ENCODE results near the gene KCNT1. TPM values are rescaled to one million over a fixed set of nuclear protein-coding genes. Genes with fewer than 3 reads are reported as not detected.

The KCNT1 gene
- total RNA-seq, 4 donors from 2014 or later = 0.21 TPM; not detected in 3

DNA sequence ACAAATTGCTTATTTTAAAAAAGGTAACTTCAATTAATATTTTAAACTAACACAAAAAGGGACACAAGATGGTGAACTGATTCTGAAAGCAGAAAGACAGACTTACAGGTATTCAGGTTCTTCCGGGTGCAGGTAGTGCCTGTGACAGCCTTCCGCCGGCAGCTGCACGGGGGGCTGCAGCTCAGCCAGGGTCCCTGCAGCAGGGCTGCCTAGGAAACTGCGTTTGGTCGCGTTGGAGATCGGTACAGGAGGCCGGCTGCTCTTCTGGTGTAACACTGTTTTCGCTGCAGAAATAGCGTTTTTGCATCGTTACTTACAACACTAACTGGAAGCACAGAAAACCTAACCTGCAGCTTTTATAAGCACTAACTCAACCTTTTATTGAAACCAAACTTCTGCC, 125.3 kb downstream of the KCNT1 start:
- peaks cover 16 to 19% of the 10 kb centered on the region in 2 donors for H3K36me3 ChIP-seq
- 92 to 98% methylated on average over 12 of the region's 12 CpGs for WGBS, 2 donors
- TF ChIP-seq, protein P1, sequence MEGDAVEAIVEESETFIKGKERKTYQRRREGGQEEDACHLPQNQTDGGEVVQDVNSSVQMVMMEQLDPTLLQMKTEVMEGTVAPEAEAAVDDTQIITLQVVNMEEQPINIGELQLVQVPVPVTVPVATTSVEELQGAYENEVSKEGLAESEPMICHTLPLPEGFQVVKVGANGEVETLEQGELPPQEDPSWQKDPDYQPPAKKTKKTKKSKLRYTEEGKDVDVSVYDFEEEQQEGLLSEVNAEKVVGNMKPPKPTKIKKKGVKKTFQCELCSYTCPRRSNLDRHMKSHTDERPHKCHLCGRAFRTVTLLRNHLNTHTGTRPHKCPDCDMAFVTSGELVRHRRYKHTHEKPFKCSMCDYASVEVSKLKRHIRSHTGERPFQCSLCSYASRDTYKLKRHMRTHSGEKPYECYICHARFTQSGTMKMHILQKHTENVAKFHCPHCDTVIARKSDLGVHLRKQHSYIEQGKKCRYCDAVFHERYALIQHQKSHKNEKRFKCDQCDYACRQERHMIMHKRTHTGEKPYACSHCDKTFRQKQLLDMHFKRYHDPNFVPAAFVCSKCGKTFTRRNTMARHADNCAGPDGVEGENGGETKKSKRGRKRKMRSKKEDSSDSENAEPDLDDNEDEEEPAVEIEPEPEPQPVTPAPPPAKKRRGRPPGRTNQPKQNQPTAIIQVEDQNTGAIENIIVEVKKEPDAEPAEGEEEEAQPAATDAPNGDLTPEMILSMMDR (IDR thresholded peaks at IDR 0.05) = no peak
- TF ChIP-seq POLR2A (IDR thresholded peaks at IDR 0.05) = no peak
- H3K9me3 ChIP-seq = no peaks in the 10 kb centered on the region
- no peak overlapping the region for H3K27ac ChIP-seq
- intact Hi-C loops (cut with DNase I) = no loop called here
- H3K4me1 ChIP-seq = no peaks in the 10 kb centered on the region
- no peak for DNase-seq
- no peaks in the 10 kb centered on the region for H3K27me3 ChIP-seq
- H3K4me3 ChIP-seq (replicated peaks in 1 of 3) = no peak overlapping the region

DNA sequence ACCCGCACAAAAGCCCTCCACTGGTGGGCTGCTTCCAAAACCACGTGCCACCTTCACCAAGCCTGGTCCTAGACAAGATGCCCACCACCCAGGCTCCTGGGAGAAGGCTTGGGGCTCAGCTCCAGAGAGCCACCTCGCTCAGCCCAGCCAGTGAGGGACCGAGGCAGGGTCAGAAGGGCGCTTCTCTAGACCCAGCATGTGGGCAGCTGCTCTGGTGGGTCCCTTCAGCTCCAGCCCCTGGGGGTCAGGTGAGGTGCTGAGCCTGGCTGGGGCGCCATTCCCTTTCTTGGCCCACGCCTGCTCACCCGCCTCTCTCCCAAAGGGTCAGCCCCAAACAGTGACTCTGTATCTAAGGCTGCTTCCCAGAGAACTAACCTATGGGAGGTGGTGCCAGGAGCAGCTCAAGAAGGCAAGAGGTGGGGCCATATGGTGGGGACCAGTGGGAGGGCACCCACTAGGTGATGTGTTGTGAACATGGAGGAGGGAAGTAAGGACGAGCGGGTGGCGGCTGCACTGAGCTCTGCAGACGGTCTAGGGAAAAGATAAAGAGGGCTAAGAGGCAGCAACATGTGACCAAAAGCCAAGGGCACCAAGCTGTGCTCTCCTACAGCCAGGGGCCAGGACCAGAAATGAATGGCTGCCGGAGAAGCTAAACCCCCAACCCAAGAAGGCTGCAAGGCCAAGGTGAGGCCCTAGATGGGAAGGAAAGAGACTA, 126.0 kb downstream of the KCNT1 start:
- H3K9me3 ChIP-seq = no peaks in the 10 kb centered on the region
- TF ChIP-seq, protein P1 (IDR thresholded peaks at IDR 0.05) = no peak
- no peak for TF ChIP-seq POLR2A (IDR thresholded peaks at IDR 0.05)
- no peaks in the 10 kb centered on the region for H3K27me3 ChIP-seq
- DNase-seq = no peak
- intact Hi-C loops (cut with DNase I) = no loop called here
- WGBS, 2 donors = 92 to 93% methylated on average over 9 to 13 of the region's 13 CpGs
- no peak overlapping the region for H3K4me3 ChIP-seq (replicated peaks in 1 of 3)
- no peak overlapping the region for H3K27ac ChIP-seq
- no peaks in the 10 kb centered on the region for H3K4me1 ChIP-seq
- H3K36me3 ChIP-seq = peaks cover 9 to 12% of the 10 kb centered on the region in 2 donors

- no peak for DNase-seq
- no peak overlapping the region for H3K27ac ChIP-seq
- TF ChIP-seq, protein P1 (IDR thresholded peaks at IDR 0.05) = no peak
- no peak for TF ChIP-seq POLR2A (IDR thresholded peaks at IDR 0.05)
- WGBS, 2 donors = 96 to 97% methylated on average over 5 of the region's 5 CpGs
- no peaks in the 10 kb centered on the region for H3K27me3 ChIP-seq
- no peak overlapping the region for H3K4me3 ChIP-seq (replicated peaks in 1 of 3)
- H3K36me3 ChIP-seq = peaks cover 4 to 6% of the 10 kb centered on the region in 2 donors
- intact Hi-C loops (cut with DNase I) = no loop called here
- no peaks in the 10 kb centered on the region for H3K4me1 ChIP-seq
- no peaks in the 10 kb centered on the region for H3K9me3 ChIP-seq
Observed at GRCh38 chr9:135828656-135829055, 126.7 kb downstream of the KCNT1 start.

GRCh38 chr9:135830496-135830895, 128.5 kb downstream of the KCNT1 start:
- WGBS, 2 donors = 92 to 97% methylated on average over 1 of the region's 1 CpG

GRCh38 chr9:135833864-135834263, 131.9 kb downstream of the KCNT1 start:
- Histone ChIP-seq H3K27me3 (no peaks in the 10 kb centered on the region), H3K27ac (no peak overlapping the region), H3K4me3 (replicated peaks in 1 of 3) (no peak overlapping the region), H3K9me3 (no peaks in the 10 kb centered on the region), H3K4me1 (no peaks in the 10 kb centered on the region), H3K36me3 (no peaks in the 10 kb centered on the region)
- TF ChIP-seq POLR2A (IDR thresholded peaks at IDR 0.05) = no peak
- TF ChIP-seq, protein P1 (IDR thresholded peaks at IDR 0.05) = no peak
- no peak for DNase-seq
- WGBS, 2 donors = 86 to 93% methylated on average over 3 of the region's 3 CpGs
- intact Hi-C loops (cut with DNase I) = no loop called here

More at GRCh38 chr9:135830496-135830895, 128.5 kb downstream of the KCNT1 start:
- no peak overlapping the region for H3K4me3 ChIP-seq (replicated peaks in 1 of 3)
- H3K27me3 ChIP-seq = no peaks in the 10 kb centered on the region
- no peak overlapping the region for H3K27ac ChIP-seq
- TF ChIP-seq, protein P1 (IDR thresholded peaks at IDR 0.05) = no peak
- DNase-seq = no peak
- H3K36me3 ChIP-seq = no peaks in the 10 kb centered on the region
- H3K9me3 ChIP-seq = no peaks in the 10 kb centered on the region
- intact Hi-C loops (cut with DNase I) = no loop called here
- no peaks in the 10 kb centered on the region for H3K4me1 ChIP-seq

Measured in thyroid gland (tissue), 4 donors.